ENCODE results near the gene PLCB3.

The PLCB3 gene

GRCh38 chr11:64264371-64264852 is 13.1 kb downstream of the PLCB3 start:
- no peak for DNase-seq (ENCODE audit: low spot score)
- no peak for TF ChIP-seq CTCF (IDR thresholded peaks at IDR 0.05; ENCODE audit: borderline replicate concordance, control extremely low read depth, extremely low read depth, insufficient read depth, missing control alignments)
- in situ Hi-C loops (cut with MboI; ENCODE audit: low sequenced_read_pairs, unreplicated experiment) = no loop called here

GRCh38 chr11:64265176-64266160 is 14.1 kb downstream of the PLCB3 start:
- in situ Hi-C loops (cut with MboI; ENCODE audit: low sequenced_read_pairs, unreplicated experiment) = no loop called here
- no peak for DNase-seq (ENCODE audit: low spot score)
- no peak for TF ChIP-seq CTCF (IDR thresholded peaks at IDR 0.05; ENCODE audit: borderline replicate concordance, control extremely low read depth, extremely low read depth, insufficient read depth, missing control alignments)

- DNase-seq (ENCODE audit: low spot score) = no peak
- in situ Hi-C loops (cut with MboI; ENCODE audit: low sequenced_read_pairs, unreplicated experiment) = no loop called here
- TF ChIP-seq CTCF (IDR thresholded peaks at IDR 0.05; ENCODE audit: borderline replicate concordance, control extremely low read depth, extremely low read depth, insufficient read depth, missing control alignments) = no peak
Measured at GRCh38 chr11:64266339-64266738, 15.0 kb downstream of the PLCB3 start.

- no peak for DNase-seq (ENCODE audit: low spot score)
- in situ Hi-C loops (cut with MboI; ENCODE audit: low sequenced_read_pairs, unreplicated experiment) = no loop called here
- no peak for TF ChIP-seq CTCF (IDR thresholded peaks at IDR 0.05; ENCODE audit: borderline replicate concordance, control extremely low read depth, extremely low read depth, insufficient read depth, missing control alignments)
Measured at GRCh38 chr11:64267207-64267945, 16.0 kb downstream of the PLCB3 start.

- in situ Hi-C loops (cut with MboI; ENCODE audit: low sequenced_read_pairs, unreplicated experiment) = no loop called here
- no peak for DNase-seq (ENCODE audit: low spot score)
- TF ChIP-seq CTCF (IDR thresholded peaks at IDR 0.05; ENCODE audit: borderline replicate concordance, control extremely low read depth, extremely low read depth, insufficient read depth, missing control alignments) = no peak
Measured at GRCh38 chr11:64268025-64268892, 16.9 kb downstream of the PLCB3 start.

Data from GM13976 (cell line).